Hindlimb muscle (tissue), 1 donor: ENCODE results near the gene P3H2. TPM values are rescaled to one million over a fixed set of nuclear protein-coding genes. Genes with fewer than 3 reads are reported as not detected.

Source experiments
- DNase-seq: peaks from one replicate; pipeline ENCODE4 v3.0.0-alpha.2; 2013
- polyA plus RNA-seq: library from polyadenylated mRNA; unstranded; fragments of 120-200 nt; gene quantifications from one replicate; pipeline ENCODE4 v1.2.1, GENCODE V29; 2013; ENCODE audit not compliant: insufficient read length

P3H2 gene
- polyA plus RNA-seq, 1 donor: 63.2 TPM

DNA sequence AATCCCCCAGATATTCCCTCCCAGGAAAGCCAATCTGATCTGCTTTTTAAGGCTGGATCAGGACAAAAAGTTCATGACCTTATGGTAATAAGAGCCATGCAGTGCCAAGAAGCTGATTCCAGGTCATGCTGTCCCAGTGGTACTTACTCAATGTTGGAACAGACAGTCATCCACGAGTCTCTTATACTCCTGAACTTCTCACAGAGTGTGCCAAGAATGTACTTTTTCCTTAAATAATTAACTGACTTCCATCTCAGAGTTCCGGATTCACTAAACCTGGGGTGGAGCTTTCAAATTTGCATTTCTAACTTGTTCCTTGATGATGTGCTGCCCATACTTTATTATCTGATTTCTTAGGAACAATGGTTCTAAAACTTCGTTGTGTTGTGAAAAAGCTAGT lies 3.4 kb upstream of the P3H2 start:
- DNase-seq: no peak

DNA sequence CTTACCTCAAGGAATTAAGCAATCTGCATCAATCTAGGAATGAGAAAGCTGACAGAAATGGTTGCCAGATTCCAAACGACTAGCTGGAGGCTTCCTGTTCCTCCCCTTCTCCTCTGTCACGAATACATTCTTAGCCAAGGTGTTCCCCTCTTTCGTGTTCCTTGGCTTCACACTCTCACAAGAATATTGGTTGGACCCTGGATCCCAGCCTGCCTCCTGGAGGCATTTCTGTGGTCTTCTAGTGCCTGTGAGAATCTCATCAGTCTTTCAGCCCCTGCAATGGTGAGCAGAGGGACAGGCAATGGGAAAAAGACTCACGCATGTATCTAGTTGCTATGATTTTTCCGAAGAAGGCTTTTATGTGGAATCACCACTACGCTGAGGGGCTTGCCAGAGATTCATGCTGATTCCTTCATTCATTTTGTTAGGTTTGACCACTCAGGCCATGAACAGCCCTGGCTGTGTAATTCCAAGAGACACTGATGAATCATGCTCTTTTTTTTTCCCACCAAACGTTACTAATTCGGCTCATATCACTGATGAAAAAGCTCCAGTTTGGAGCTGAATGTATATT lies 1.6 kb upstream of the P3H2 start:
- no peak for DNase-seq

DNA sequence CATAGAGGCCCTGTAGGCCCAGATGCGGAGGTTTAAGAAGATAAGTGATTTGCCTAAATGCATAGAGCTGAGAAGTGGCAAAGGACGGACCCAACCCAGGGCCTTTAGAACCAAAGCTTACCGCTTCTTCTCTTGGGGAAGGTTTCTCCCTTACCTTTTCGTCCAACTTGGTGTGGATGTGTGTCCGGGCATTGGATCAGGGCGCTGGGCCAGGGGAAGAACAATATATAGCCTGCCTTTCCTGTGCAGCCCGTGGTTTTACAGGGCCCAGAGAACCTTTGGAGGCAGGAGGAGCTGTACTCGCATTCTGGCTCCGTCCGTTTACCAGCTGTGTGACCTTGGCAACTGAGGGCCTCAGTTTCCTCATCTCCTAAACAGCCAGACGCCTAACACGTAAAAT lies 686 bp upstream of the P3H2 start:
- DNase-seq: no peak

DNA sequence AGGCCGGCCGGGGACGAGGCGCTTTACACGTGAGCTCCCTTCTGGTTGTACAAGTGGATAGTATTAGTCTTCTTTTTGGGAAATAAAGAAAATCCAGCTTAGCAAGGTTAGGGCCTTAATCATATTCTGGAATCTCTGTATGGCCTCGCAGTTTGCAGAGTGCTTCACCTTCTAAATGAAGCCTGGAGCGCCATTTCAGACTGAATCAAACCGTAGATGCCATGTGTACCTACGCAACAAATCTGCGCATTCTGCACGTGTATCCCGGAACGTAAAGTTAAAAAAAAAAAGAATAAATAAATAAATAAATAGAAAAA lies 322 bp upstream of the P3H2 start:
- no peak for DNase-seq

DNA sequence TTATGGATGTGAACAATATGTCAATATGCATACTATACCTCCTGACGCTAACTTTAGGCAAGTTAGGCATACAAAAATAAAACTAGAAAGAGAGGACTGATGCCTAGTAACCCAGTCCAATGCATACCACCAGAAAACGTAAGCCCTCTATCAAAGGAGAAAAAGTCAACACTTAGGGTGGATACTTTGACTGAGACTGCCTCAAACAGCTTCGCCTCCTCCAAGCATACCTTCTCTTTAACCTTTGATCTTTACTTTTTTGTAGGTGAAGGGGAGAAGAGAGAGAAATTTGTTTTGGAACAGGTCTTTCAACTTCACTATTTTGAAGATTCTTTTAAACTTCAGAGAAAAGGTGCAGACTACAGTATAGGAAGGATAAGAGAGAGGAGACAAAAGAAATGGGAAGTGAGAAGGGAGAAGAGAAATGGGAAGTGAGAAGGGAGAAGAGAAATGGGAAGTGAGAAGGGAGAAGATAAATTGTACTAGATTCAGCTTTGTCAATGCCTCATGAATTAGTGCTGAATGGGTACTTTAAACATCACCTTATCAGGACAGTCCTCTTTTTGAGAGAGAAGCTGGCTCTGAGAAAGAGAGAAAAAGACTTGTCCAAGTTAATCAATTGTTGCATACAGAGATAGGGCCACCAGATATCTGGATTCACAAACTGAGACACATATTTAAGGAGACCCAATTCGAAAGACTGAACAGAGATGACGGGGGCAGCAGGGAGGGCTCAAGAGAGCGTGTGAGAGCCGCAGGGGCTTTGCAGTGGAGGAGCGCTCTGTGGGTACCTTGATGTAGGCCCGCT lies 1.0 kb downstream of the P3H2 start:
- peak; percentile 36 for DNase-seq

DNA sequence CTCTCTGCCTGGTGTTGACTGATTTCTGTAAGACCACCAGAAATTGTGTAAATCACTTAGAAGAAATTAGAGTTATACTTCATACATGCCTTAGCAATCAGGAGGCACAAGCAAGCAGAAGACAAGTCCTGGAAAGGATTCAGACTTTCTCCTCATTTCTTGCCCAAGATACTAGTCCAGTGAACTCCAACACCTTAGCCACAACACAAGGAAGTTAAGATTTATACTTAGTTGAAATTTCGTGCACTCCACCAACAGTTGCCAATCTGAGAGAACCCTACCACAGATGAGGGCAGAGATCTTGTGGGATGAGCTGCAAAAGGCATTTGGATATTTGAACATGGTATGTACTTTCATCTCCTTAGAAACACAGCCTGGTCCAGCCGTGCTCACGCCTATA lies 2.3 kb downstream of the P3H2 start:
- no peak for DNase-seq

DNA sequence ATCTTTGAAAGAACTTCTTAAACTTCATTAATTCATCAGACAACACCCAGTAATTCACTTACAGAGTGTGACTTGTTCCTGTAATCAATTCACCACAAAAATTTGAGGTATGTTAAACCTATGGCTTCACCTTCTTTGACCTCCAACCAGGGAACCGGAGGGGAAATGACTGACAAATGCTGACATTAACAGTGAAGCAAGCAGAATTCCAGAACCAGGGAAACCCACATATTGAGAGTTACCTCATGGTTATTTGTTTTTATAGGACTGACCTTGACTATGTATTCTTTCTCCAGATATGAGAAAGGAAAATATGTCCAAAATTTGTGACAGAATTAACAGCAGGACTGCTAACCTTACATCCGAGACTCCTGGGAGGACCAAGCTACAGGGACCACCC lies 2.7 kb downstream of the P3H2 start:
- DNase-seq: no peak

DNA sequence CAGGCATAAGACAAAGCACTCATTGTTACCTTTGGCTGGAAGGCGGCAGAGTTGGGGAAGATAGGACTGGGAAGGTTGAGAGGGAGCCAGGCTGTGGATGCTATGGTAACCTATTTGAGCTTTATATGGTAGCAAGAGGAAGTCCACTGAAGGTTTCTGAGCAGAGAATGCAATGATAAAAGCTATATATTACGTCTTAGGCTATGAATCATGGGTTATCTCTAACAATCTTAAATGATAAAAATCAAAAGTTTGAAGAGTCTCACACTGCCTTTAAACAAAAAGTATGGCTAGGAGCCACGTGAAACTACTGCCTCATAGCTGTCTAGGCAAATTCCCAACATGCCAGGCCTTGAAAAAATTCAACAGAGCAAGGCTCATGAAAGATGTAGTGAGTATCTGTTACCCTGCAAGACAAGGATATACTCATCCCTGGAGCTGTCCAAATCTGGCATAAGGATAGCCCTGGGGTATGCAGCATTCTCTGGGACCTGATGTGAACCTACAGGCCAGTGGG lies 4.1 kb downstream of the P3H2 start:
- no peak for DNase-seq

DNA sequence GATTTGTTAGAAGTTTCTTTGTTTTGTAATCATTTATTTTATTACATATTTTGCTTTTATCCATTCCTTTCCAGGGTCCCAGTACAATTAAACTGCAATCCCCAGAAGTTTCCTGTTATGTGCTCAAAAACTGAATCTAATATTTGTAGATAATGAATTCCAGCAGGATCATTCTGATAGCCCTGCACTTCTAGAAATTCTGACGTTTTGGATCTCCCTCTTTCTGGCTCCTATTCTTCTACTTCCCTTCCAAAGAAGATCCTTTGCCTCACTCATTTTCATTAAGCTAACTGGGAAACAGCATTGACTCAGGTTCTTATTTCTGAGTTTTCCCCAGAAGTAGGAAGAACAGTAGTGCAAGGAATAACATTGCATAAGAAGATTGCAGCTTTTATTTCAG lies 9.9 kb downstream of the P3H2 start:
- no peak for DNase-seq

DNA sequence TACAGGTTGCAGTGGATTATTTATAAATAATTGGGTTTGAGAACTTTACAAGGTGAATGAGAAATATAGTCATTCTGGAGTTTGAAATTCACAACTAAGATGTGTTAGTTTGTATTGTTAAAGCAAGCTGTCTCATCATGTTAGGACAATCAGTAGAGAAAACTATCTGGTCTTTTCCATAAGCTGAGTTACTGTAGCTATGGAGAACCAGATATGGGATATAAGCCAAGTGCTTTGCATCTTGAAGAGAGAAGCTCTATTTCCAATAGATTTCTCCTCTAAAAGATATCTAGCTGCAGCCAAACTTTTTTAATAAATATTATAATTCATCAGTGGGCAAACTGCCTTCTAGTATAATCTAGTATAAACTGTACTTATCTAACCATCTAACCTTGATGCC lies 11.3 kb downstream of the P3H2 start:
- no peak for DNase-seq

DNA sequence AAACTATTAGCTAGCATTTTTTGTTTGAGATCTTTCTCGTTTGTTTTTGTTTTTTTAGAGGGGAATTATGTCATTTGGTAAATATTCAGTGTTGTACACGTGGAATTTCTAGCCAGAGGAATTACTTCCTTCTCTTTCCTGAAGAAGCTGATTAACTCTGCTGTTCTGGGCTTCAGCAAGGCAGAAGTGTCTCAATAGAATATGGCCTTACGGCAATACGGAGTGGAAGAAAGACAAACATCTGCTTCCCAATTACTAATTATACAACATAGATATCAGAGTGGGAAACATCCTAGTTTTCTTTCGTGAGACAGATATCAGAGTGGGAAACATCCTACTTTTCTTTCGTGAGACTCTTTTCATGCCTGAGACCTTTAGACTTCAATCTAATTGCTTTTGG lies 11.9 kb downstream of the P3H2 start:
- no peak for DNase-seq

DNA sequence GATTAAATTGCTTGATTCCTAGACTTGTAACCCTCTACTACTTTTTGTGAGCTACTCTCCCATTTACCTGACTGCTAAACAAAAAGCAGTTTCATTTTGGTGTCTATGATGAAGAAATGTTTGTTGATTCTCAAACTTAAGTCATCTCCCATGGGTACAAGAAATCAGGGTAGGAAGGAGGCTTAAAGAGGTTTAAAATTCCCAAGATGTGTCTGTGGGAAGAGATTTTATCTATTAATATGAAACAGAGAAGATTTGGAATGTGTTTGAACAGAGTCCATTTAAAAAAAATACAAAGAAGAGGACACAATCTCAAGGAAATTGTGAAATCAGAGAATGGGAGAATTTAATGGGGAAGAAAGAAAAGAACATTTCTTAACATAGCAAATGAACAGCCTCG lies 14.8 kb downstream of the P3H2 start:
- DNase-seq: no peak

DNA sequence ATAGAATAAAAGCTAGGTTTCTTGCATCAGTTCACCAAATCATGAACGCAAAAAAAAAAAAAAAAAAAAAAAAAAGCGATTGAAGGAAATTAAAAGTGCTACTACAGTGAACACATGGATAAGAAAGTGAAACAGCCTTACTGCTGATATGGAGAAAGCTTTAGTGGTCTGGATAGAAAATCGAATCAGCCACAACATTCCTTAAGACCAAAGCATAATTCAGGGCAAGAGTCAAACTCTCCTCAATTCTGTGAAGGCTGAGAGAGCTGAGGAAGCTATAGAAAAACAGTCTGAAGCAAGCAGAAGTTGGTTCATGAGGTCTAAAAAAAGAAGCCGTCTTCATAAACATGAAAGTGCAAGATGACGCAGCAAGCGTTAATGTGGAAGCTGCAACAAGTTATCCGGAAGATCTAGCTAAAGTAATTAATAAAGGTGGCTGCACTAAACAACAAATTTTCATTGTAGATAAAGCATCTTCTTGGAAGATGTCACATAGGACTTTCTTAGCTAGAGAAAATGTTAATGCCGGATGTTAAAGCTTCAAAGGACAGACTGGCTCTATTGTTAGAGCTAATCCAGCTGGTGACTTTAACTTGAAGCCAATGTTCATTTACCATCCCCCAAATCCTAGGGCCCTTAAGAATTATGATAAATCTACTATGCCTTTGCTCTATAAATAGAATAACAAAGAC lies 19.2 kb downstream of the P3H2 start:
- DNase-seq: no peak

DNA sequence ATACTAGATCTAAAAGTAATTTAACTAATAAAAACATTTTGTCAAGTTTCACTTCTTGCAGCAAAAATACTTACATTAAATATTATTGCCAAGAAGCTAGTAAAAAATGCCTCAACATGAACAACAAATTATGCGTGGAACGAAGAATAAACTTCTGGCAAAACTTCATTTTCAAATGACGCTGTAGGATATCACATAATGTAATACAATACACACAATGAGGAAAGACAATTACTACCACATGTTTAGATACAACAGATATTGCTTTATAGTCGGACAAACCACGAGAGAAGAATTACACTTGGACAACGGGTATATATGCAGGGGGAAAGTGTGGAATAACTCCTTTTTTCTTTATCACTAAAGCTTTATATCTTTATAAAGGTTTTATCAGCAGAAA lies 21.6 kb downstream of the P3H2 start:
- peak; percentile 59 for DNase-seq

DNA sequence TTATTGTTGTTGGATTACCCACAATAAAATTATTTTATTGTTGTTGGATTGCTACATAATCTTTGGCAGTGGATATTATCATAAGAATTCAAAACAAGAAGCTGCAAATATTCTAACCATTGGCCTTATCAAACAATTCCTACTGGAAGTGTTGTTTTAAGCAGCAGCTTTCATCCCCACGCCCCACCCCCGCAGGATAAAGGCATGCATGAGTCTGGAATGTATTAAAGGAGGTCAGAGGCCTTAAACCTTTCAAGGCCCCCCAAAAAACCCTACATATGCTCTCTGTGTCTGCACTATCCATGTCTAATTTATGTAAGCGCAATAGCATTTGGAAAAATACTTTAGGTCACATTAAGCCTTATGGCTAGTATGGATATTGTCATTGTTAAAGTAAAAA lies 23.1 kb downstream of the P3H2 start:
- no peak for DNase-seq

DNA sequence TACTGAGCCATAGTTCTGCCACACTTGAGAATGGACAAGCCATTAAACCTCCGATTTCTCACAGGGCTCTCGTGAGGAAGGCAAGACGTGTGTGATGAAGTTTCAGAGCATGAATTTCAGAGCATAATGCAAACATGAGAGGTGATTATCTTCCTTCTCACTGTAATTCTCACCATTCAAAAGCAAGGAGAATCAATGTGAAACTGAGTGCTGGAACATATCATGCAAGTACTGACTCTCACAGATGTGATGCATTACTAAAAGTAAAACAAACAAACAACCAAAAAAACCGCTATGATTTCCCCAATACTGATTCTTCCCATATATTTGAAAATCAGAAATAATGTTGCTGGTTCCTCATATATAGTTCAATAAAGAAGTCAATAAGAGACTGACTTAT lies 23.7 kb downstream of the P3H2 start:
- DNase-seq: no peak

DNA sequence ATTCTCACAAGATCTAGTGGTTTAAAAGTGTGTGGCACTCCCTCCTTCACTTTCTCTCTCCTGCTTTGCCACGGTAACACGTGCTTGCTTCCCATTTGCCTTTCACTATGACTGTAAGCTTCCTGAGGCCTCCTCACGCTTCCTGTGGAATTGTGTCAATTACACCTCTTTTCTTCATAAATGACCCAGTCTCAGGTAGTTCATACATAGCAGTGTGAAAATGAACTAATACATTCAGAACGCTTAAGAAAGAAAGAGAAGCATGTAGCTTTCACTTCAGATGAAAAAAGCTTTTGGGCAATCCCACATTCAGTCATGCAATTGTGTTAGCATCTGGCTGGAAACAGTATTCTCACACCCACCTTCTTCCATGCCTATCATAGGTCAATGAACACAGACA lies 24.4 kb downstream of the P3H2 start:
- DNase-seq: no peak

DNA sequence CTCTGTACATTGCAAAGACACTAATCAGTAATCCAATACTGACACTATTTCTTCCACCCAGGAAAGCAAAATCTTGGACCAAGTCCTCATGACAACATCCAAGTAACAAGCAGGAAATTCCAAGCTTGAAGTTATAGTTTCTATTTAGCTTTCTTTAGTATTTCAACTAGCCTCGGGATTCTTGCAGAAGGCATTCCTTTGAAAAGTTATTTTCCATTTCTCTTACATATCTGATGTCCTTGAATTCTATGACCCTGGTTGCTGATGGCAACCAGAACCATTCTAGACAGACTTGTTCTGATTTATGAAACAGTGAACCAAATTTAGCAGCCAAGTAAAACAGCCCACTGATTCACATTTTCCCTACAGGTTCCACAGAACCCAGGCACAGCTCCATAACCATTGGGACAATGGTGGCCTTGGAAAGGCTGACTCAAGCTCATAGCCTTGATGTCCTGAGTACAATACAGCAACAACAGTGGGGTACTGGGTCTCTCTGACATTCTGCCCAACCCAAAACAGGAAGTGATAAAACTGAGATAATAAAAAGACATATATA lies 26.5 kb downstream of the P3H2 start:
- peak; percentile 68 for DNase-seq

DNA sequence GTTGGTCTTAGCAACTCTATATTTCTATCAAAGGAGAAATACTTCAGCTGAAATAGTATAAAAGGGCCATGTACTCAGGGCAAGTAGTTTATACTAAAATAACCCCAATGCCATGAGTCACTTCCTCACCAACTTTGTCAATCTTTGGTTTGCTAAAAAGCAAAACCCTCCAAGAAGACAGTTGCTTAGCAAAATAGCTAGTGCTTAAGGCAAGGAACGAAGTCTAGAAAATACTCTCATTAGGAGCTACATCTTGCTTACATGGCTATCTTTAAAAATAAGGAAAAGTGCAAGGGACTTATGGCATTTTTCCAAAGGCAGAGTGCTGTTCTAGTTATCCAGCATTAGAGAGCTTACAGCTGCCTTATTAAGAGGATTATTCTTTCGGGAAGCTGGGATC lies 28.4 kb downstream of the P3H2 start:
- DNase-seq: peak; percentile 52

DNA sequence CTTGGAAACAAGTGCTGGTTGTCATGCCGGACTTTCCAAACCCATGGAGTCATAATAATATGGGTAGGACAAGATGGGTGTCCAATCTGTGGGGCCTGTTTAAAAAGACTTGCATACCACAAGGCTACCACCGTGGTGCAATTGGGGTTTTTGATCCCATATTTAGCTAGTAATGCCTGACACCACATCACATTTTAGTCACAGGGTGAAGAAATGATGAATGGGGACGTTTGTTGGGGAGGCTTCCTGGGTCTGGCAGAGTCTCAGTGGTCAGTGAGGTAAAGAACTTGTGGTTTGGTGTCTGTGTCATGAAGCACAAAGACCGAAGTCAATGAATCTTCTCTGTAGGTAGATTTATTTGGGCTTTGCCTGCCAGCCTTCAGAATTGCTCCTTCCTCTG lies 31.0 kb downstream of the P3H2 start:
- DNase-seq: no peak

DNA sequence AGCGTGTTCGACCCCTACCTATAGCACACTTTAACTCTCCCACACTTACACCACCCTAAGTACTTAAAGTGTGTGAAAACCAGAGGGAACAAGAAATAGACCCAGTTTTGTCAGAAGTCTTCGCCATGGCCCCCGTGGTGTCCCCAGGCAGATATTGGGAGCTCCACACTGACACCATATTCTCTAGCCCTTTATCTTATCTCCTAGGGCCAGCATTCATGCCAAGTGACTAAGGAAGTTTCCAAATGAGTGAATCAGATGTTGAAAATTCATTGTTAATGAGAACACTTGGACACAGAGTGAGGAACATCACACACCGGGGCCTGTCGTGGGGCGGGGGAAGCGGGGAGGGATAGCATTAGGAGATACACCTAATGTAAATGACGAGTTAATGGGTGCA lies 31.8 kb downstream of the P3H2 start:
- no peak for DNase-seq

DNA sequence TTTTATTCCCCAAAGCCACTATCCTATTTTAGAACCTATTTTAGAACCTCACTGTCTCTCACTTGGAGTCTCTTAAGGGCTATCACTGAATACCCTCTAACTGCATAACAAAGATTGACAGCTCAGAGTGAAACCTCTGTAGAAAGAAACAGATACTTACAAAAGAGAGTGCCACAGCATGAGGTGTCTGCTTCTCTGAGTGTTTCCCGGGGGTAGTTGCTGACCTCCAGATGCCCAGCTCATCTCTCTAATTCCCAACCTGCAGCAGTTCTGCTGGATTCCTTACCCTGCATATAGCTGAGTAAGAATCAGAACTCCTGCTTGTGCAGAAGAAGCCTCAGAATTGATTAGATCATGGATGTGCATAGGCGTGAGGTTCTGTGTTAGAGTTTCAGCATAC lies 34.5 kb downstream of the P3H2 start:
- no peak for DNase-seq

DNA sequence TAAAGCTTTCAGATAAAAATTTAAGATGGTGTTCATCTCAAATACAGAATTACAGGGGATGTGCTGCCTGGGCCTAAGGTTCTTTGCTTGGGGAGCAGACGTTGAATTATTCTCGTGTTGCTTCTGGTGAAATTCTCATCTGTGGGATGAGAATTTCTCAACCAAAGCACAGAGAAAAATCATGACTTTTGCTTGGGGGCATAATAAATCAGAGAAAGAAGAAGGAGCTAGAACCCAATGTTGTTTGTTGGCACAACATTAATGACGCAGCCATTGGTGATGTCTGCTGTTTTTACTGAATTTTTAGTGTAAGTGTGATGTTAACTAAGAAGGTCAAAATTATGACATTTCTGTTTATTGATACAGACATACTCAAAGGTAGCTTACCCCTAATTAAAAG lies 35.7 kb downstream of the P3H2 start:
- DNase-seq: no peak

DNA sequence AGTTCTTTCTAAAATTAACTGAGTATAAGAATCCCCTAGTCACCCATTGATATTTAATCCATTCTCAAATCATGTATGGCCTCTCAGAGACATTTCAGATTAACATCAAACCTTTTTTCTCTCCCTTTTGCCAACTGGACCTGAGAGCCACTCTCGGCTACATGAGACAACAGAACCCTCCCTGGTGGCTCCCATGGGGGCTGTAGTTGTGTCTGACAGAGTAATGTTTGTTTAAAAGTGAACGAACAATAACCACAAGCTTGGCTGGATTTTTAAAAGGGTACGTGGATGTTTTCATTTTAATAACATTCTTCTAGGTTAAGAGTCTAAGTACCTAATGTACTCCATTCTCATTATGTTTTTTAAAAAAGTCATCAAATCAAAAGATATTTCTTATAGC lies 37.1 kb downstream of the P3H2 start:
- no peak for DNase-seq
